Transverse colon (tissue), 4 donors: ENCODE measurements around the gene TMBIM6.

Experiments used
- POLR2A ChIP-seq: fragments of 450-650 bp; IDR thresholded peaks from one replicate; pipeline ENCODE4 v1.6.1; 2016; ENCODE audit warnings: antibody characterized with exemption, mild to moderate bottlenecking, moderate library complexity
- POLR2AphosphoS5 ChIP-seq, 3 donors: sonication (generic); formaldehyde crosslinking; IDR thresholded peaks; one replicate each; pipeline ENCODE4 v1.6.1; 2016; ENCODE audit warnings: antibody characterized with exemption in 3 of 3
- TF ChIP-seq, protein P1 (sequence below), 5 experiments: fragments of 200-600 bp in 3 of 5; fragments of 450-650 bp in 2 of 5; sonication (generic) in 3 of 5; IDR thresholded peaks; 1 replicate in 2 of 5; 2 replicates in 3 of 5; pipeline ENCODE4 v1.5.1; 2016 to 2017; ENCODE audit warnings: antibody characterized with exemption in 5 of 5, inconsistent platforms in 3 of 5, mild to moderate bottlenecking in 2 of 5, moderate library complexity in 1 of 5

- TF ChIP-seq, protein P1, sequence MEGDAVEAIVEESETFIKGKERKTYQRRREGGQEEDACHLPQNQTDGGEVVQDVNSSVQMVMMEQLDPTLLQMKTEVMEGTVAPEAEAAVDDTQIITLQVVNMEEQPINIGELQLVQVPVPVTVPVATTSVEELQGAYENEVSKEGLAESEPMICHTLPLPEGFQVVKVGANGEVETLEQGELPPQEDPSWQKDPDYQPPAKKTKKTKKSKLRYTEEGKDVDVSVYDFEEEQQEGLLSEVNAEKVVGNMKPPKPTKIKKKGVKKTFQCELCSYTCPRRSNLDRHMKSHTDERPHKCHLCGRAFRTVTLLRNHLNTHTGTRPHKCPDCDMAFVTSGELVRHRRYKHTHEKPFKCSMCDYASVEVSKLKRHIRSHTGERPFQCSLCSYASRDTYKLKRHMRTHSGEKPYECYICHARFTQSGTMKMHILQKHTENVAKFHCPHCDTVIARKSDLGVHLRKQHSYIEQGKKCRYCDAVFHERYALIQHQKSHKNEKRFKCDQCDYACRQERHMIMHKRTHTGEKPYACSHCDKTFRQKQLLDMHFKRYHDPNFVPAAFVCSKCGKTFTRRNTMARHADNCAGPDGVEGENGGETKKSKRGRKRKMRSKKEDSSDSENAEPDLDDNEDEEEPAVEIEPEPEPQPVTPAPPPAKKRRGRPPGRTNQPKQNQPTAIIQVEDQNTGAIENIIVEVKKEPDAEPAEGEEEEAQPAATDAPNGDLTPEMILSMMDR (IDR thresholded peaks at IDR 0.05), result no peak
- TF ChIP-seq POLR2A, result no peak
- no peak for TF ChIP-seq POLR2AphosphoS5 (IDR thresholded peaks at IDR 0.05)
These were observed 7.4 kb downstream of the TMBIM6 start for GRCh38 chr12:49748800-49749199.
